Endothelial cell of umbilical vein (primary cell): Measurements from ENCODE around the gene SNAP25.

Experiments used
- CTCF ChIP-seq, 2 donors: IDR thresholded peaks; 1 replicate in 1 of 2; 2 replicates in 1 of 2; pipeline ENCODE4 v1.5.1; 2011; ENCODE audit warnings: low read length in 2 of 2, mild to moderate bottlenecking in 2 of 2, moderate library complexity in 2 of 2, control low read depth in 1 of 2, inconsistent platforms in 1 of 2, low read depth in 1 of 2; ENCODE audit not compliant: insufficient read depth in 1 of 2; ENCODE audit errors: extremely low read depth in 1 of 2
- TF ChIP-seq, protein P1 (sequence below): IDR thresholded peaks from 2 replicates; pipeline ENCODE4 v1.6.1; 2011; ENCODE audit not compliant: insufficient read depth, insufficient read length

DNA sequence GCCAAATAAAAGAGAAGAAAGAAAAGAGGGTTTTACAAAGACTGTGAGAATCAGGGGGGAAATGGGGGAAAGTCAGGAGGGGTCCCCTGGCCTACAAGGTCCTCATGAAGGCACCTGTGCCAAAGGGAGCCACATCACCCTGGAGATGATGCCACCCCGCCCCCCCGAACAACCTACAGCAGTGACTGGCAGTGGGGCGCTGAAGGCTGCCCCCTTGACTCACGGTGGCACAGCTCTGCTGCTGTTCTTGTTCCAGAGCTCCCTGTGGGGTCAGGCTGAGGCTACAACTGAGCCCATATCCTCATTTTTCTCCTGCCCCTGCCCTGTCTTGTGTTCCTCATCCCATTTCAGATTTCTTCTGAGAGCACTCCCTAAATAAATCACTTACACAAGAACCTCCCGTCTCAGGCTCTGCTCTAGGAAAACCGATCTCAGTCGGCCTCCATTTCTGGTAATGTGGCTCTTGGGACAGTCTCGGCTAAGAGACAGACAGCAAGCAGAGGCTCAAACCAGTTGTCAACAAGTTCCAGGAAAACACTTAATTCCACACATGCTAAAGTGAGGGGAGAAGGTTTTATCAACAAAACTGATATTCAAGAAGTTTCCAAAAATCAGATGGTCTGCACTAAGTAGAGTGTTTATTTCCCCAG is 105.7 kb downstream of the SNAP25 start:
- TF ChIP-seq, protein P1, sequence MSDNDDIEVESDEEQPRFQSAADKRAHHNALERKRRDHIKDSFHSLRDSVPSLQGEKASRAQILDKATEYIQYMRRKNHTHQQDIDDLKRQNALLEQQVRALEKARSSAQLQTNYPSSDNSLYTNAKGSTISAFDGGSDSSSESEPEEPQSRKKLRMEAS = no peak
- no peak for TF ChIP-seq CTCF (IDR thresholded peaks at IDR 0.05; ENCODE audit: extremely low read depth in 1 of 2, insufficient read depth in 1 of 2, low read depth in 1 of 2, low read length in 2 of 2)
